Left colon (tissue), 2 donors: ENCODE results near the gene AFF1. TPM values are rescaled to one million over a fixed set of nuclear protein-coding genes. Genes with fewer than 3 reads are reported as not detected.

Source experiments
- ATAC-seq: fragments of 200-7000 bp; cut with Tn5 transposase; one replicate; pipeline ENCODE4 v1.9.1; 2020; ENCODE audit warnings: mild to moderate bottlenecking, moderate library complexity
- DNase-seq, 2 donors: peaks; one replicate each; pipeline ENCODE4 v3.0.0-alpha.2; 2020
- intact Hi-C, 2 donors: fragments of 100-400 bp; cut with DNase I in 1 of 2; cut with micrococcal nuclease in 1 of 2; formaldehyde crosslinking; loops; one replicate each; pipeline versions ENCODE4 v1.11.2 to v1.14.0; 2022; cut with DNase I, micrococcal nuclease
- total RNA-seq, 2 donors: library from RNA; stranded (reverse); fragmentation: NEBNext Ultra II Directional; extraction: Animal tissue kit (Norgen Biotek cat#: 25700); gene quantifications; one replicate each; pipeline ENCODE4 v1.2.1, GENCODE V29; 2021
- donor health status: DM: no; HTN: no; CAD: no.
- donor health status: DM: yes; HTN: yes; CAD: no.

AFF1 gene
- total RNA-seq, 2 donors from 2014 or later: 86.2 to 95.2 TPM

GRCh38 chr4:86942185-86942666, 7.4 kb downstream of the AFF1 start:
- intact Hi-C loops: no loop called here
- ATAC-seq (peak; percentile 89), DNase-seq (no peak)

GRCh38 chr4:86944964-86945781, 10.4 kb downstream of the AFF1 start:
- no peak for ATAC-seq
- DNase-seq: no peak
- intact Hi-C loops: no loop called here

- DNase-seq (no peak), ATAC-seq (no peak)
- intact Hi-C loops: no loop called here
Measured at GRCh38 chr4:86946868-86947500, 12.2 kb downstream of the AFF1 start.

- no peak for DNase-seq
- ATAC-seq: no peak
- intact Hi-C loops: no loop called here
Measured at GRCh38 chr4:86947501-86948120, 12.8 kb downstream of the AFF1 start.

- intact Hi-C loops: no loop called here
- DNase-seq: no peak
- no peak for ATAC-seq
Measured at GRCh38 chr4:86948276-86948675, 13.5 kb downstream of the AFF1 start.

- ATAC-seq (no peak), DNase-seq (no peak)
- intact Hi-C loops: no loop called here
Measured at GRCh38 chr4:86950831-86951525, 16.2 kb downstream of the AFF1 start.

GRCh38 chr4:86955888-86956451, 21.2 kb downstream of the AFF1 start:
- intact Hi-C loops: no loop called here
- DNase-seq: no peak
- ATAC-seq: peak; percentile 72

GRCh38 chr4:86957215-86957614, 22.4 kb downstream of the AFF1 start:
- no peak for DNase-seq
- intact Hi-C loops: no loop called here
- ATAC-seq: no peak

- intact Hi-C loops: no loop called here
Measured at GRCh38 chr4:86959588-86960500, 25.0 kb downstream of the AFF1 start.

GRCh38 chr4:86960557-86960961, 25.7 kb downstream of the AFF1 start:
- DNase-seq: no peak
- intact Hi-C loops: no loop called here
- ATAC-seq: peak; percentile 41

More at GRCh38 chr4:86959588-86960500, 25.0 kb downstream of the AFF1 start:
- no peak for DNase-seq
- no peak for ATAC-seq

GRCh38 chr4:86961116-86961515, 26.3 kb downstream of the AFF1 start:
- DNase-seq (no peak), ATAC-seq (no peak)
- intact Hi-C loops: no loop called here

- DNase-seq (no peak), ATAC-seq (peak; percentile 71)
- intact Hi-C loops: no loop called here
Measured at GRCh38 chr4:86961605-86962295, 26.9 kb downstream of the AFF1 start.

- DNase-seq (no peak), ATAC-seq (peak; percentile 13)
- intact Hi-C loops: no loop called here
Measured at GRCh38 chr4:86963697-86964096, 28.9 kb downstream of the AFF1 start.

GRCh38 chr4:86965019-86965976, 30.5 kb downstream of the AFF1 start:
- intact Hi-C loops: no loop called here
- no peak for ATAC-seq
- no peak for DNase-seq

- DNase-seq (no peak), ATAC-seq (no peak)
- intact Hi-C loops: no loop called here
Measured at GRCh38 chr4:86967073-86967472, 32.3 kb downstream of the AFF1 start.

- ATAC-seq (no peak), DNase-seq (no peak)
- intact Hi-C loops: no loop called here
Measured at GRCh38 chr4:86967798-86968197, 33.0 kb downstream of the AFF1 start.
